UCSD-AML1 (cell line): ENCODE measurements around the gene MSI2.

Experiments used
- DNase-seq: peaks from one replicate; lab custom pipeline; 2025; ENCODE audit not compliant: unreplicated experiment; lab: John Stamatoyannopoulos, UW

Gene MSI2

GRCh38 chr17:57622683-57623433, 366.5 kb downstream of the MSI2 start:
- peak; percentile 26 for DNase-seq

GRCh38 chr17:57623620-57624019, 367.3 kb downstream of the MSI2 start:
- no peak for DNase-seq

DNA sequence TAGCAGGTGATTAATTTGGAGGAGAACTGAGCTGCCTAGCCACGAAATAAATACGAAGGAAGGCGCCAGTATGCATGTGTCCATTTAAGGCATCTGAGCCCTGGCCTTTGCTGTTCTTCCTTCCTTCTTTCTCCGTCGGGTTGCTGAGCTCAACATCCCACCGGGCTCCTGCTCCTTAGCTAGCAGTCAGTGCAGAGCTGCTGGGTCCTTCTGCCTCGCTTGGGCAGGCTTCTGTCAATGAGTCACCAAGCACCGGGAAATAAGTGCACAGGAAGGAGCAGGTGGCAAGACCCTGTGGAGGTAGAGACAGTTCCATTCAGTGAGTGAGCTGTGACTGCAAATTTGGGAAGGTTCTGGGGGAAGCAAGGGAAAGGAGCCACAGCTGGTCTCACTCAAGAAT, 368.1 kb downstream of the MSI2 start:
- peak; percentile 15 for DNase-seq

GRCh38 chr17:57625511-57625910, 369.2 kb downstream of the MSI2 start:
- no peak for DNase-seq

GRCh38 chr17:57625957-57626356, 369.6 kb downstream of the MSI2 start:
- DNase-seq = no peak

GRCh38 chr17:57626520-57627210, 370.3 kb downstream of the MSI2 start:
- no peak for DNase-seq

DNA sequence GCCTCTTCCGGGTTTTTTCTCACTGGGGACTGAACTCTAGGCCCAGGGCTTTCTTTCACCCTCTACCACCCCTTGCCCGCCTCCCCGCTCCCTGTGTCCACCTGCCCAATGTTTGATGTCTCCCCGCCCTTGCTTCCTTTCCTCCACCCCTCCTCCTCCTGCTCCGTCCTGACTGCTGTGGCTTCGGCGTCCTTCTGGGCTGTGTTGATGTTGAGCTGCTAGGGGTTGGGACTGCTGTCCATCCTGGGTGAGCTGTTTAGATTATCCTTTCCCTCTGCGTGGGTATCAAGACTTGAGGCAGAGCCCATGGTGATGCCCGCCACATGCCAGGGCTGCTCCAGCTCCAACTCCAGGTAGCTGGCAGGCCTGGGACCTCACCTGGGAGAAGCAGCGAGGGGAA, 371.3 kb downstream of the MSI2 start:
- DNase-seq = no peak

DNA sequence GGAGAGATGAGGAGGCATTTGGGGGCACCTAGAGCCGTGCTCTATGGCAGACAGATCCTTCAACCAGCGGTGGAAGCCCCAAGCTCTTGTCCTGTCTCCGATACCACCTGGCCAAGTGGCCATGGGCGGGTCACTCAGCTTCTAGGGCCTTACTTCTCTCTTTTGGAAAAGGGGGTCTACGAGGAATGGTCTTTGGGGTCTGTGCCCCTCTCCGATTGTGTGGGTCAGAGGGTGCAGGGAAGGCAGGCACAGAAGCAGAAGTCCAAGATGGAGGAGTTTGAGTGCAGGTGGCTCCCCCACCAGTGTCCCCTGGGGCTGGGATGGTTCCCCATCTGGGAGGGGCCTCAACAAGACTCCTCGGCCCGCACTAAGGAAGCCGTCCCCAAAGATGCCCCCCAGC, 372.1 kb downstream of the MSI2 start:
- DNase-seq = no peak

DNA sequence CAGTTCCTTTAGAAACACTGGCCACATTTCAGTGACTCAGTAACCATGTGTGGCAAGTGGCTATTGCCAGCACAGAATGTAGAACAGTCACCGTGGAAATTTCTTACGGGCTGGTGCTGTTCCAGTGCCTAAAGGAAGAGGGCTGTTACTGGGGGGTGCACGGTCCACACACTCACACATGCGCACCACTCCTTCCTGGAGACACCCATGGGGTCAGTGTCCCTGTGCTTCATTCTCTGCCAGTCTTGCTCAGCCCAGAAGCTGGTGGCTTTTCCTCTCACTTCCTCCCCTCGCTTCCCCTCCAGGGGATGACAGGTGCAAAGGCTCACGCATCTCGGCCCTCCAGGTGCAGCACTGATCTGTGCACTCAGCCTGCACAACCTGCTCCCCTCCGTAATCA, 373.1 kb downstream of the MSI2 start:
- no peak for DNase-seq

GRCh38 chr17:57629886-57630285, 373.6 kb downstream of the MSI2 start:
- DNase-seq = no peak

DNA sequence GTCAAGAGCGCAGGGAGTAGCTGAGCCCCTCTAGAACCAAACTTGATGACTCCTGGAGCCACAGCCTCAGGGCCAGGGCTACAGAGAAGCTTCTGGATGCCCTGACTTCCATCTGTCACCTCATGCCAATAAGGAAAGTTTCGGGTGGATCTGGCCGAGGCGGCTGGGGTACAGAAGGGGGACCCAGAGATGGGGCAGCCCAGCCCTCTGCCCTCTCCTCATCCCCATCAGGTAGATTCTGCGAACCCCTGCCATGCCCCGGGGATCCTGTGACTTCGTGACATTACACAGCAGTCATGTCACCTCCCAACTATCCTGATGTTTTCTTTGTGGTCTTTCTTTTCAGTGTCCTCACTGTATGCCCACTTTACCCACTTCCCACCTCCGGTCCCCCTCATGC, 374.4 kb downstream of the MSI2 start:
- DNase-seq = no peak

DNA sequence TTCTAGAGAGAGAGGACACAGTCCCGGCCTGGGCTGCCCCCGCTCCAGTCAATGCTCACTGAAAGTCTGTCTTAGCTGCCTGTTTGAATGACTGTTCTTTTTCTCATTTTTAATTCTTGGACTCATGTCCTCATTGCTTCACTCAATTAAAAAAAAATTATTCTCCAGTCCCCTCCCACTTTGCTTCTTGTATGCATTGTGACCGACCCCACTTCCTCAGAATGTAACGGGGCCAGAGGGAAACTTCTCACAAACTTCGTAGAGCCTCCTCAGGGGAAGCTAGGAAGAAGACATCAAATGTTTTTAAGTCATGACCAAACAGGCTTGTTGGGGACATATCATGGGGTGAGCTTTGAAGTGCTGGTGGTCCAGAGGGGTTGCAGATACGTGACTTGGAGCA, 375.5 kb downstream of the MSI2 start:
- DNase-seq = no peak

DNA sequence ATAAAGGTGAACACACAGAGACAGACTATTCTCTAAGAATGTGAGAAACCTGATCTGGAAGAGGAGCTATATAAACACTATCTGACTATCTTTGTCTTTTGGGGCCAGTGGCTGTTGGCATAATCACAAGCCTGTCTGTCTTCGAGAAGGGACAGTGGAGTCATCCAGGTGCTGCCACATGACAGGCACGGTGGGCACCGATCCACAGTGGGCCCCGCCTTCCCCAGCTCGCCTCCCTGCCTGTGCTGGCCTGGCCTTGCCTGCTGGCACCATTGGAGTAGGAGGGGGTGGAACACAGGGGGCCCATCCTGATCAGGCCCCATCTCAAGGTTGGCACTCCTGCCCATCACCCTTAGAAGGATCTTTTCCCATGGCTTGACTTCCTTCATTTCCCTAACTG, 376.0 kb downstream of the MSI2 start:
- DNase-seq = no peak

DNA sequence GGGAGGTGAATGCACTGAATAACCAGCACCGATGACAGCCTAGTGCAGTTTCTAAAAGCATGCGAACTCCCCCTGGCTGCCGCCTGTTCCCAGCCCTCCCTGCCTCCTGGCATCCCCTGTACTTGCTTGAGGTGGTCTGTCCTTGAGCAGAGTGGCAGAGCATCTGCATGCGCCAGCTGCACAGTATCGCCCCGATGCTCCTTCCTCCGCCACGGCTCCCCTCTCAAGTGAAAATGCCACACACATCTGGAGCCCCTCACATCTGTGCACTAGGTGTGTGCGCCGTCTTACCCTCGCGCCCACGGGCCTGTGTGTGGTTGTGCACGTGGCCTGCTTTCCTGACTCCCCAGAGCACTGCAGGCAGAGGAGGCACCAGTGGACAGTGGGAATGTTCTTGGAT, 376.9 kb downstream of the MSI2 start:
- DNase-seq = no peak

DNA sequence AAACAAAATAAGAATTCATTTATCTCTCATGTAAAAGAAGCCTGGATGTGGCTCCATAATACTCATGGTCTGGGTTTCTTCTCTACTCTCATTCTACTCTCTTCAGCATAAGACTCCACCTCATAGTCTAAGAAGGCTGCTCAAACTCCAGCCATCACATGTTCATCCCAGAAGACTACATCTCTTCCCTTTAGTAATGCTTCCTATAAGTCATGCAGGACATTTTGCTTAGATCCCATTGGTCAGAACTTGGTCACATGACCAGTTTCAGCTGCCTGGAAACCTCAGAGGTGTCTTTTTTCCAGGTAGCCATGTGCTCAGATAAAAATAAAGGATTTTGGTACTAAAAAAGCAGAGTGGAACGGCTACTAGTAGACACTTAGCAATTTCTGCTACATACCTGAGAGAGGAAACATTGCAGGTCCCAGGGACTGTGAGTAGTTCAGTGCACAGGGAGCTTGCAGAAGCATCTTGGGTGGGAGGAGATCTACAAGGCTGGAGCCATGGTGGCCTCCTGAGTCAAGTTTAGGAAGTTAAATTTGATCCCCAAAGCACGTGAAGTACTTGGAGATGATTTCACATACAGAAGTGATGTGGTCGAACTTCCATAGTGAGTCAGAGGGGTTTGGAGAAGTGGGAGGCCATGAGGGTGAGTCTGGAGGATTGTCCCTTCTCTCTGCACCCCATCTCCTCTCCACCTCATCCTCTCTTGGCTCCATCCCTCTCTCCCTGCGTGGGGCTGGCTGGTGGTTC, 378.6 kb downstream of the MSI2 start:
- no peak for DNase-seq

- DNase-seq = no peak
Observed at GRCh38 chr17:57636274-57636673, 380.0 kb downstream of the MSI2 start.

DNA sequence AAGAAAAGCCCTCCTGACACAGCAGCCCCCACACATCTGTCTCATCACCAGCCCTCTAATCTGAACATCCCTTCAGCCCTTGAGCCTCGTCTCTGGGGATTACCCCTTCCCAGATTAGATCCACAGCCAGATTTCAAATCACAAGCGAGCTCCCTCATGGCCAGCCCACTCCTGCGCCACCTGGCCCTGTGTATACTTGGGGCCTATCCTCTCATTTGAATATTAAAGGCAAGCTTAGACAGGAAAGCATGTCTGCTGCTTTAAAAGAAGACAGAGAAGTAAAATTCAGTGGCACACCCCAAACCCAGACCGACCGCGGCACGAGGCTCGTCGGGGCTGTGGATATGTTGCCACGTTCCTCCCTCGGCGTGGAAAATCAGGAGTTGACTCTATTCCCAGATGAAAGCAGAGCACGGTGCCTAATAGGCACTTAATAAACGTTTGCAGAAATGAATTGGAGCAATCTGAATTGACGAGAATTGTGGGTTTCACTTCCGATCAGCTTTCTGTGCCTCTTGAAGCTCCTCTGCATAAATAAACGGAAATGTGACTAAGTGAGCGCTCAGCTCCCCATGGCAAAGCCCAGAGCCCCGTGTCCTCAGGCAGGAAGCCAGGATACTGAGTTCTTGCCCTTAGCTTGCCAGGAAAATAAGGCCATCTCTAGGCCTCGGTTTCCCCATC, 380.8 kb downstream of the MSI2 start:
- DNase-seq = no peak

GRCh38 chr17:57637666-57638010, 381.3 kb downstream of the MSI2 start:
- no peak for DNase-seq

DNA sequence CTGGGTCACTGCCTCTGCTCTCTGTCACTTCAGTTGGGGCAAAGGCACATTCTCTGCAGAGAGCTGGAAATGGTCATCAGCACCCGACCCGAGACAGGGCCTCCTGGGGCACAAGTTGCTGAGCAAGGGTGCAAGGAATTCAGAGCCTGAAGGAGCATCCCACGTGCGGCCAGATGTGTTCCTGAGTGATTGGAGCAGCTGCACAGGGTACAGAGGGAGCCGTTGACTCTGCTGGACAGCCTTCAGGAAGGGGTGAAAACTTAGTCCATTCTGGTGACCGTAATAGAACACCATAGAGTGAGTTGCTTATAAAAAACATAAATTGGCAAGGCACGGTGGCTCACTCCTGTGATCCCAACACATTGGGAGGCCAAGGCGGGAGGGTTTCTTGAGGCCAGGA, 382.0 kb downstream of the MSI2 start:
- DNase-seq = no peak

DNA sequence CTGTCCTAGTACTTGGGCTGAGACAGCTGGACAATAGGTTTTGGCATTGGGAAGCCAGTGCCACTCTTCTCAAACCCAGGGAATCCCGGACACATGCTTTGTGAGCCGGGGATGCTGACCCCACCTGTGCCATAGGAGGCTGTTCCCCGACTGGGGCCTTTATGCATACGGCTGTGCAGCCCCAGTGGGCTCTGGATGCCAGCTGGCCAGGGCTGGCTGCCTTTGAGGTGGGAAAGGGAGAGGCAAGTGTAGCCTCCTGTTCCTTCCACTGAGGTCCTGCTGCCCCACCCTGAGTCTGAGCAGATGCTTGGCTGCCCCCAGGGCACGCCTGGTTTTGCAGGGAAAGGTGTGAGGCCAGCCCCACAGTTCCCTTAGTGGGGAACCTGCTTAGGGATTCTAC, 383.1 kb downstream of the MSI2 start:
- no peak for DNase-seq

DNA sequence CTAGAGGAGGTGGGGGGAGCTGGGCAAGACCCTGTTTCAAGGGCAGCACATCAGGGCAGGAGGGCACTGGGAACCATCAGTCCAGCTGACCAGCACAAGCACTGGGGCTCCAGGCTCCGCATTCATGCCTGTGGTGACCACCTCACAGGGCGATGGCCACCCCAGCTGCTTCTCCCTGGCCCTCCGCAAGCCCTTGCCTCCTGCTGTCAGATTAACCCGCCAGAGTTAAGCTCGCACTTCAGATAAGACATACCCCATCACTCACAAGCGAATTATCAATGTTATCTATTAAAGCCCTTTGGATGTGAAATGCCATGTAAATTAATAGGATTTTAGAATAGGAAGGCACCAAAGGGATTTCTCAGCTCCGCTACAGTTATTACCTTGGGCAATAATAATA, 383.8 kb downstream of the MSI2 start:
- DNase-seq = no peak

- DNase-seq = no peak
Observed at GRCh38 chr17:57641761-57642160, 385.4 kb downstream of the MSI2 start.
